ENCODE data around the gene ATP12A.

- TF ChIP-seq, protein P1, sequence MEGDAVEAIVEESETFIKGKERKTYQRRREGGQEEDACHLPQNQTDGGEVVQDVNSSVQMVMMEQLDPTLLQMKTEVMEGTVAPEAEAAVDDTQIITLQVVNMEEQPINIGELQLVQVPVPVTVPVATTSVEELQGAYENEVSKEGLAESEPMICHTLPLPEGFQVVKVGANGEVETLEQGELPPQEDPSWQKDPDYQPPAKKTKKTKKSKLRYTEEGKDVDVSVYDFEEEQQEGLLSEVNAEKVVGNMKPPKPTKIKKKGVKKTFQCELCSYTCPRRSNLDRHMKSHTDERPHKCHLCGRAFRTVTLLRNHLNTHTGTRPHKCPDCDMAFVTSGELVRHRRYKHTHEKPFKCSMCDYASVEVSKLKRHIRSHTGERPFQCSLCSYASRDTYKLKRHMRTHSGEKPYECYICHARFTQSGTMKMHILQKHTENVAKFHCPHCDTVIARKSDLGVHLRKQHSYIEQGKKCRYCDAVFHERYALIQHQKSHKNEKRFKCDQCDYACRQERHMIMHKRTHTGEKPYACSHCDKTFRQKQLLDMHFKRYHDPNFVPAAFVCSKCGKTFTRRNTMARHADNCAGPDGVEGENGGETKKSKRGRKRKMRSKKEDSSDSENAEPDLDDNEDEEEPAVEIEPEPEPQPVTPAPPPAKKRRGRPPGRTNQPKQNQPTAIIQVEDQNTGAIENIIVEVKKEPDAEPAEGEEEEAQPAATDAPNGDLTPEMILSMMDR (IDR thresholded peaks at IDR 0.05 in 4 of 5, conservative IDR thresholded peaks at IDR 0.05 in 1 of 5) = no peak
- TF ChIP-seq POLR2A (IDR thresholded peaks at IDR 0.05) = no peak
Observed at GRCh38 chr13:24644036-24644435, 36.2 kb upstream of the ATP12A start.

All from gastrocnemius medialis (tissue), 4 donors.